ENCODE results near the gene BCL7A.

BCL7A gene

DNA sequence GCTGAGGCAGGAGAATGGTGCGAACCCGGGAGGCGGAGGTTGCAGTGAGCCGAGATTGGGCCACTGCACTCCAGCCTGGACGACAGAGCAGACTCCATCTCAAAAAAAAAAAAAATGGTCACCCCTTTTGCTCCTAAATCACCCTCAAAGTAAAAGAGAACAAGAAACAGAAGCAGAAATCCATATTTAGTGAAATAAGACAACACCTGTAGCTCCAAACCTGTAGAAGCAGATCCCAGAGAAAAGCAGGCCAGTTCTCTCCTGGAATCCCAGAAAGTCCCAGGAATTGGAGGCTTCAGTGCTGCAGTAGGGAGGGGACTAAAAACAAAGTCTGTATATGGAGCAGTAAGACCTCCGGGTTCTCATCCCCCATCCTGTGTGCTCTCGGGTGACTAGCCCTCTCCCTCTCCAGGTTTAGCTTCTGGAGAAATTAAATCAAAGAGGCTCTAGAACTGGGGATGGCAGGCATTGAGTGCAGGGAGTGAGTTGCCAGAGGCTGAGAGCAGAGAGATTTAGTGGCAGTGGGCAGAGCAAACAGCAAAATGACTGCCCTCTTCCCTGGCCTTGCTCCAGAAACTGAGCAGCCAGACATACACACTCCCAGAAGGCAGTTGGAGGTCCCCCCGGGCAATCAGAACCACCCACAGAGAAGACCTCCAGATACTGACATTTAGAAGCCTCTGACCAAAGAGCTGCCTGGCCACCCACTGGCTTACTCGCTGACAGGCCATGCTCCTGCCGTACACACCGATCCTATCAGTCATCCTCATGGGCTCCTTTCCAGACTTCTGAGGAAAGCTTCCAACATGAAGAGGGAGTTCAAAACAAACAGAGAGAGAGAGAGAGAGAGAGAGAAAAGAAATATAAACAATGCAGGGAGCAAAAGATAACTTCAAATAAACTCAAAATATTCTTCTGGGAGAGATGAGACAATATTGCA is 50.6 kb downstream of the BCL7A start:
- Histone ChIP-seq H3K27me3 (replicated peaks; ENCODE audit: control insufficient read depth, insufficient read depth, low read length) (no peaks in the 10 kb centered on the region), H3K4me3 (replicated peaks; ENCODE audit: low read depth, low read length) (no peak overlapping the region), H3K36me3 (ENCODE audit: control insufficient read depth, insufficient read depth, low read length) (no peaks in the 10 kb centered on the region)
- no peak for DNase-seq (ENCODE audit: extremely low read depth, insufficient read length)
- TF ChIP-seq, protein P1, sequence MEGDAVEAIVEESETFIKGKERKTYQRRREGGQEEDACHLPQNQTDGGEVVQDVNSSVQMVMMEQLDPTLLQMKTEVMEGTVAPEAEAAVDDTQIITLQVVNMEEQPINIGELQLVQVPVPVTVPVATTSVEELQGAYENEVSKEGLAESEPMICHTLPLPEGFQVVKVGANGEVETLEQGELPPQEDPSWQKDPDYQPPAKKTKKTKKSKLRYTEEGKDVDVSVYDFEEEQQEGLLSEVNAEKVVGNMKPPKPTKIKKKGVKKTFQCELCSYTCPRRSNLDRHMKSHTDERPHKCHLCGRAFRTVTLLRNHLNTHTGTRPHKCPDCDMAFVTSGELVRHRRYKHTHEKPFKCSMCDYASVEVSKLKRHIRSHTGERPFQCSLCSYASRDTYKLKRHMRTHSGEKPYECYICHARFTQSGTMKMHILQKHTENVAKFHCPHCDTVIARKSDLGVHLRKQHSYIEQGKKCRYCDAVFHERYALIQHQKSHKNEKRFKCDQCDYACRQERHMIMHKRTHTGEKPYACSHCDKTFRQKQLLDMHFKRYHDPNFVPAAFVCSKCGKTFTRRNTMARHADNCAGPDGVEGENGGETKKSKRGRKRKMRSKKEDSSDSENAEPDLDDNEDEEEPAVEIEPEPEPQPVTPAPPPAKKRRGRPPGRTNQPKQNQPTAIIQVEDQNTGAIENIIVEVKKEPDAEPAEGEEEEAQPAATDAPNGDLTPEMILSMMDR (IDR thresholded peaks at IDR 0.05; ENCODE audit: insufficient read depth, low read length, poor library complexity, severe bottlenecking), result no peak

DNA sequence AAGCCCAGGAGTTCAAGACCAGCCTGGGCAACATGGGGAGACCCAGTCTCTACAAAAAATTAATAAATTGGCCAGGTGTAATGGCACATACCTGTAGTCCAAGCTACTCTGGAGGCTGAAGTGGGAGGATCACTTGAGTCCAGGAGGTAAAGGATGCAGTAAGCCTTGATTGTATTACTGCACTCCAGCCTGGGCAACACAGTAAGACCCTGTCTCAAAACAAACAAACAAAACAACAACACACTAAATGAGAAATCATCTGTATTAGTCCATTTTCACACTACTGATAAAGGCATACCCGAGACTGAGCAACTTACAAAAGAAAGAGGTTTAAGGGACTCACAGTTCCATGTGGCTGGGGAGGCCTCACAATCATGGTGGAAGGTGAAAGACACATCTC is 52.1 kb downstream of the BCL7A start:
- H3K27me3 ChIP-seq (replicated peaks; ENCODE audit: control insufficient read depth, insufficient read depth, low read length), result no peaks in the 10 kb centered on the region
- TF ChIP-seq, protein P1 (IDR thresholded peaks at IDR 0.05; ENCODE audit: insufficient read depth, low read length, poor library complexity, severe bottlenecking), result no peak
- H3K4me3 ChIP-seq (replicated peaks; ENCODE audit: low read depth, low read length), result no peak overlapping the region
- no peak for DNase-seq (ENCODE audit: extremely low read depth, insufficient read length)
- no peaks in the 10 kb centered on the region for H3K36me3 ChIP-seq (ENCODE audit: control insufficient read depth, insufficient read depth, low read length)

DNA sequence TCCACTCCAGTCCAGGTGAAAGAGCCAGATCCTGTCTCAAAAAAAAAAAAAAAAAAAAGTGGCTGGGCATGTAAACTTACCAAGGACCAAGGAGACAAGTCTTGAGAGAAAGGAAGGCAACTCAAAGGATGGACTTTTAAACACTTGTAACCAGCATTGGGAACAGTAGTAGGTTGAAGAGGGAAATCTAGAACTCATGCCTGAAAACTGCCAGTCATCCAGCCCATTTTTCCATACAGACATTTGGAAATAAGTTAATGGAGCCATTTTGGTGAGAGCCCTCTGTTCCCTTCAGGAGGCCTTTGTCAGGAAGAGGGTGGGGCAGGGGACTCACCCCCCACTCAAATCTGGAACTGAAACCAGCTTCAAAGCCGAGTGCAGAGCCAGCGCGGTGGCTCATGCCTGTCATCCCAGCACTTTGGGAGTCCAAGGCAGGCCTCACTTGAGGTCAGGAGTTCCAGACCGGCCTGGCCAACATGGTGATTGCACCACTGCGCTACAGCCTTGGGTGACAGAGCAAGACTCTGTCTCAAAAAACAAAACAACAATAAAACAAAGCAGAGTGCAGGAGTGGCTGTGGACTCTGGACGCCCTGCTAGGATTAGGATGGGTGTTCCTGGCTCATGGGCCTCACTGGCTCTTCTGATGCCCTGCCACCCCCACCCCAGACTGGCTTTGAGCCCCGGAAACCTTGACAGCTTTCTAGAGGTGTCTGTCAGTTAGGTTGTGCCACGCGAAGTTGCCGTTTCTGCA is 55.2 kb downstream of the BCL7A start:
- TF ChIP-seq, protein P1 (IDR thresholded peaks at IDR 0.05; ENCODE audit: insufficient read depth, low read length, poor library complexity, severe bottlenecking), result no peak
- H3K4me3 ChIP-seq (replicated peaks; ENCODE audit: low read depth, low read length), result no peak overlapping the region
- no peaks in the 10 kb centered on the region for H3K36me3 ChIP-seq (ENCODE audit: control insufficient read depth, insufficient read depth, low read length)
- DNase-seq (ENCODE audit: extremely low read depth, insufficient read length), result no peak
- no peaks in the 10 kb centered on the region for H3K27me3 ChIP-seq (replicated peaks; ENCODE audit: control insufficient read depth, insufficient read depth, low read length)

DNA sequence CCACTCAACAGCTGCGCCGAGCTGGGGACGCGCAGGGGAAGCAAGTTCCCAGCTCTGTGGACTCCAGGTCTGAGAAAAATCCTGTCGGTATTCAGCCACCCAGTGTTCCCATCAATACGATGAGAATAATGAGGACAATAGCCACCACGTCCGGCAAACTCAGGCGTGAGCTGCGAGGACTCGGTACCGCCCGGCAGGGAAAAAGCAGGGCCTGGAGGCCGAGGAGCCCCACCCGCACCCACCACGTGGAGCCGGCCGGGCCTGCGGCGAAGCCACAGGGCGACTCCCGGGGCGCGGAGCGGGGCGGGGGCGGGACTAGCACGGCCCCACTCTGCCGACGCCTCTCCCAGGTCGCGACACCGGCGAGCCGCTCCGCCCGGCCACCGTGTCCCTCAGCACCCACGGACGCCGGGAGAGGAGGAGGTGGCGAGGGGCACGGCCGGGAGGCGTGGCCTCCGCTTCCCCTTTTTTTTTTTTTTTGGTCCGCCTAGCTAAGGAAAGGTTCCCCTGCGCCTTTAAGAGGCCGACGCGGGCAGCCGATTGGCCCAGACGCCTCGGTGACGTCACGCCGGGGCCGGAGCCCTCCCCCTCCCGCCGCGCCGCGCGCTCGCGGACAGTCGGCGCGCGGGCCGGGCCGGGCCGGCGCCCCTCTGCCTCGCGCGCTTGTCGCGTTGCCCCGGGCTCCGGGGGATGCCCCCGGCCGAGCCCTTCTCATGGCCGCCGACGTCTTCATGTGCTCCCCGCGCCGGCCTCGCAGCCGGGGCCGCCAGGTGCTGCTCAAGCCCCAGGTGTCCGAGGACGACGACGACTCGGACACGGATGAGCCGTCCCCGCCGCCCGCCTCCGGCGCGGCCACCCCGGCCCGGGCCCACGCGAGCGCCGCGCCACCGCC is 56.7 kb downstream of the BCL7A start, which contains the start of gene MLXIP:
Gene MLXIP, plus strand, starts transcription at position 616 of the 892 bp plus-strand sequence. Its CDS starts 98 bp downstream, at position 714.
- H3K36me3 ChIP-seq (ENCODE audit: control insufficient read depth, insufficient read depth, low read length), result no peaks in the 10 kb centered on the region
- H3K27me3 ChIP-seq (replicated peaks; ENCODE audit: control insufficient read depth, insufficient read depth, low read length), result no peaks in the 10 kb centered on the region
- H3K4me3 ChIP-seq (replicated peaks; ENCODE audit: low read depth, low read length), result peak within 1 kb of the TSS; percentile 59
- TF ChIP-seq, protein P1 (IDR thresholded peaks at IDR 0.05; ENCODE audit: insufficient read depth, low read length, poor library complexity, severe bottlenecking), result no peak
- peak; percentile 93 for DNase-seq (ENCODE audit: extremely low read depth, insufficient read length)

DNA sequence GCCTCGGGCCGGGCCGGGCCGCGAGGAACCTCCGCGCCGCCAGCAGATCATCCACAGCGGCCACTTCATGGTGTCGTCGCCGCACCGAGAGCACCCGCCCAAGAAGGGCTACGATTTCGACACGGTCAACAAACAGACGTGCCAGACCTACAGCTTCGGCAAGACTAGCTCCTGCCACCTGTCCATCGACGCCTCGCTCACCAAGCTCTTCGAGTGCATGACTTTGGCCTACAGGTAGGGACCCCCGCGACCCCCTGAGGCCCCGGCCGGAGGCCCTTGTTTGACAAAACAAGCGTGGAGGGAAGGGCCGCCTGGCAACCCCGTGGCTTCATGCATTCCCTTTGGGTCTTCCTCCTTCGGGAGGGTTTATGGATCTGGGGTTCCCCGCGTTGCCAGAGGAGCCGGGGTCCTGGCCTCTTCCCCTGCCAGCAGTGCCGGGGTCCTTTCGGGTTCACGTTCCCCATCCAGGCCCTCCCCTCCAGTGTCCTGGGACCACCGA is 57.4 kb downstream of the BCL7A start:
- no peaks in the 10 kb centered on the region for H3K27me3 ChIP-seq (replicated peaks; ENCODE audit: control insufficient read depth, insufficient read depth, low read length)
- H3K36me3 ChIP-seq (ENCODE audit: control insufficient read depth, insufficient read depth, low read length), result no peaks in the 10 kb centered on the region
- peak overlapping the region; percentile 55 for H3K4me3 ChIP-seq (replicated peaks; ENCODE audit: low read depth, low read length)
- TF ChIP-seq, protein P1 (IDR thresholded peaks at IDR 0.05; ENCODE audit: insufficient read depth, low read length, poor library complexity, severe bottlenecking), result no peak
- peak; percentile 37 for DNase-seq (ENCODE audit: extremely low read depth, insufficient read length)
